ENCODE measurements around the gene NAALADL2. TPM values are rescaled to one million over a fixed set of nuclear protein-coding genes. Genes with fewer than 3 reads are reported as not detected.

Gene NAALADL2
- total RNA-seq, 1 donor from 2014 or later = 10.4 TPM

- Mint-ChIP-seq H3K9me3 (ENCODE audit: low read depth) (no peaks in the 10 kb centered on the region), H3K4me1 (ENCODE audit: low read depth) (peaks cover 8% of the 10 kb centered on the region), H3K36me3 (ENCODE audit: insufficient read depth) (no peaks in the 10 kb centered on the region), H3K4me3 (ENCODE audit: low read depth) (no peak overlapping the region), H3K27ac (no peak overlapping the region), H3K27me3 (no peaks in the 10 kb centered on the region)
- TF ChIP-seq, protein P1, sequence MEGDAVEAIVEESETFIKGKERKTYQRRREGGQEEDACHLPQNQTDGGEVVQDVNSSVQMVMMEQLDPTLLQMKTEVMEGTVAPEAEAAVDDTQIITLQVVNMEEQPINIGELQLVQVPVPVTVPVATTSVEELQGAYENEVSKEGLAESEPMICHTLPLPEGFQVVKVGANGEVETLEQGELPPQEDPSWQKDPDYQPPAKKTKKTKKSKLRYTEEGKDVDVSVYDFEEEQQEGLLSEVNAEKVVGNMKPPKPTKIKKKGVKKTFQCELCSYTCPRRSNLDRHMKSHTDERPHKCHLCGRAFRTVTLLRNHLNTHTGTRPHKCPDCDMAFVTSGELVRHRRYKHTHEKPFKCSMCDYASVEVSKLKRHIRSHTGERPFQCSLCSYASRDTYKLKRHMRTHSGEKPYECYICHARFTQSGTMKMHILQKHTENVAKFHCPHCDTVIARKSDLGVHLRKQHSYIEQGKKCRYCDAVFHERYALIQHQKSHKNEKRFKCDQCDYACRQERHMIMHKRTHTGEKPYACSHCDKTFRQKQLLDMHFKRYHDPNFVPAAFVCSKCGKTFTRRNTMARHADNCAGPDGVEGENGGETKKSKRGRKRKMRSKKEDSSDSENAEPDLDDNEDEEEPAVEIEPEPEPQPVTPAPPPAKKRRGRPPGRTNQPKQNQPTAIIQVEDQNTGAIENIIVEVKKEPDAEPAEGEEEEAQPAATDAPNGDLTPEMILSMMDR (IDR thresholded peaks at IDR 0.05; ENCODE audit: unreplicated experiment) = no peak
- DNase-seq (ENCODE audit: low spot score, unreplicated experiment) = no peak
Measured at GRCh38 chr3:175211466-175211865, 352.3 kb downstream of the NAALADL2 start.

DNA sequence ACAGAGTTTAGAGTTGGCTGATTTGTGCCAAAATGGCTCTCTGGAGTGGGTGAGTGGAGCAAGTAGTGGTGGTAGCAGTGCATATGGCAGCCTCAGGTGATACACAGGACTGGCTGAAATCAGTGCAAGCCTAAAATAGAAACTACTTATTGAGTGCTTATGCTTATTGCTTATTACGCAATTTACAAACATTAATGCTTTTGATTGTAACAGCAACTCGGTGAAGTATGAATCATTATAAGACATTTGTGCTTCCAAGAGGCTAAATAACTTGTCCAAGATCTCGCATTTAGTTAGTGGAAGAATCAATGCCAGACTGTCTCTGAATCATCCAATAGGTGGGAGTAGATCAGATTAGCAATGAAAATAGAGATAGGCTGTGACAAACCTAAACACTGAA lies 353.8 kb downstream of the NAALADL2 start:
- no peaks in the 10 kb centered on the region for H3K36me3 Mint-ChIP-seq (ENCODE audit: insufficient read depth)
- no peaks in the 10 kb centered on the region for H3K27me3 Mint-ChIP-seq
- H3K9me3 Mint-ChIP-seq (ENCODE audit: low read depth) = no peaks in the 10 kb centered on the region
- H3K4me3 Mint-ChIP-seq (ENCODE audit: low read depth) = no peak overlapping the region
- TF ChIP-seq, protein P1 (IDR thresholded peaks at IDR 0.05; ENCODE audit: unreplicated experiment) = no peak
- DNase-seq (ENCODE audit: low spot score, unreplicated experiment) = no peak
- no peak overlapping the region for H3K27ac Mint-ChIP-seq
- H3K4me1 Mint-ChIP-seq (ENCODE audit: low read depth) = peaks cover 5% of the 10 kb centered on the region

- H3K36me3 Mint-ChIP-seq (ENCODE audit: insufficient read depth) = no peaks in the 10 kb centered on the region
- H3K27me3 Mint-ChIP-seq = no peaks in the 10 kb centered on the region
- H3K9me3 Mint-ChIP-seq (ENCODE audit: low read depth) = no peaks in the 10 kb centered on the region
- TF ChIP-seq, protein P1 (IDR thresholded peaks at IDR 0.05; ENCODE audit: unreplicated experiment) = no peak
- no peak overlapping the region for H3K27ac Mint-ChIP-seq
- H3K4me1 Mint-ChIP-seq (ENCODE audit: low read depth) = no peaks in the 10 kb centered on the region
- no peak for DNase-seq (ENCODE audit: low spot score, unreplicated experiment)
- no peak overlapping the region for H3K4me3 Mint-ChIP-seq (ENCODE audit: low read depth)
Measured at GRCh38 chr3:175214216-175214615, 355.1 kb downstream of the NAALADL2 start.

- TF ChIP-seq, protein P1 (IDR thresholded peaks at IDR 0.05; ENCODE audit: unreplicated experiment) = no peak
- no peaks in the 10 kb centered on the region for H3K36me3 Mint-ChIP-seq (ENCODE audit: insufficient read depth)
- H3K27me3 Mint-ChIP-seq = no peaks in the 10 kb centered on the region
- H3K4me1 Mint-ChIP-seq (ENCODE audit: low read depth) = no peaks in the 10 kb centered on the region
- no peak for DNase-seq (ENCODE audit: low spot score, unreplicated experiment)
- H3K4me3 Mint-ChIP-seq (ENCODE audit: low read depth) = no peak overlapping the region
- no peak overlapping the region for H3K27ac Mint-ChIP-seq
- no peaks in the 10 kb centered on the region for H3K9me3 Mint-ChIP-seq (ENCODE audit: low read depth)
Measured at GRCh38 chr3:175215833-175216232, 356.7 kb downstream of the NAALADL2 start.

DNA sequence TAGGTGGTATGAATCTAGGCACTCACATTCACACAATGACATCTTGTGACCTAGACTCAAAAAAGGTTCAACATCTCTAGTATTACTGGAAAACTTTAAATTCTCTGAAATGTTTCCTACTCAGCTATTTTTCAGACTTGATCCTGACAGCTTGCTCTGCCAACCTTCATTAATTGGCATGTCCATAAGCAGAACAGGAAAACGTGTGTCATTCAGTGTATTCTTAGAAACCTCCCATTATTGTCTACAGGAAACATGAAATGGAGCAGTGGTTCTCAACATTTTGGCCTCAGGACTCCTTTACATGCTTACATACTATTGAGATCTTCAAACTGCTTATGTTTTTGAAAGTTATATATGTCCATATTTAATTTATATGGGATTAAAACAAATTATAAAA lies 363.2 kb downstream of the NAALADL2 start:
- DNase-seq (ENCODE audit: low spot score, unreplicated experiment) = no peak
- H3K4me3 Mint-ChIP-seq (ENCODE audit: low read depth) = no peak overlapping the region
- no peaks in the 10 kb centered on the region for H3K27me3 Mint-ChIP-seq
- H3K36me3 Mint-ChIP-seq (ENCODE audit: insufficient read depth) = no peaks in the 10 kb centered on the region
- H3K4me1 Mint-ChIP-seq (ENCODE audit: low read depth) = peaks cover 8% of the 10 kb centered on the region
- no peak overlapping the region for H3K27ac Mint-ChIP-seq
- peaks cover 5% of the 10 kb centered on the region for H3K9me3 Mint-ChIP-seq (ENCODE audit: low read depth)
- TF ChIP-seq, protein P1 (IDR thresholded peaks at IDR 0.05; ENCODE audit: unreplicated experiment) = no peak
